OCI-LY1 (cell line): ENCODE measurements around the gene ZNF608.

Experiments
- CTCF ChIP-seq: fragments of 200-600 bp; sonication (generic), shearing (Covaris generic); IDR thresholded peaks from 2 replicates; pipeline ENCODE4 v1.5.1; 2017; ENCODE audit warnings: mild to moderate bottlenecking, antibody characterized with exemption, low read length, moderate library complexity, mixed read lengths
- EZH2 ChIP-seq: fragments of 200-600 bp; sonication (generic), shearing (Covaris generic); IDR thresholded peaks from 2 replicates; pipeline ENCODE4 v1.8.0; 2017; ENCODE audit warnings: borderline replicate concordance, mixed run types, mild to moderate bottlenecking, antibody characterized with exemption, low read length, moderate library complexity, mixed read lengths

GRCh38 chr5:124743602-124744169, 2.8 kb downstream of the ZNF608 start:
- TF ChIP-seq CTCF: no peak
- no peak for TF ChIP-seq EZH2
